VCaP (cell line): Measurements from ENCODE around the gene PALD1.

Experiments used
- H3K27ac ChIP-seq: fragments of 450-650 bp; 2 replicates; pipeline ENCODE4 v1.5.1; 2017
- TF ChIP-seq, protein P1 (sequence below): fragments of 450-650 bp; conservative IDR thresholded peaks from 2 replicates; pipeline ENCODE4 v1.5.1; 2017; ENCODE audit warnings: mild to moderate bottlenecking, moderate library complexity

PALD1 gene

DNA sequence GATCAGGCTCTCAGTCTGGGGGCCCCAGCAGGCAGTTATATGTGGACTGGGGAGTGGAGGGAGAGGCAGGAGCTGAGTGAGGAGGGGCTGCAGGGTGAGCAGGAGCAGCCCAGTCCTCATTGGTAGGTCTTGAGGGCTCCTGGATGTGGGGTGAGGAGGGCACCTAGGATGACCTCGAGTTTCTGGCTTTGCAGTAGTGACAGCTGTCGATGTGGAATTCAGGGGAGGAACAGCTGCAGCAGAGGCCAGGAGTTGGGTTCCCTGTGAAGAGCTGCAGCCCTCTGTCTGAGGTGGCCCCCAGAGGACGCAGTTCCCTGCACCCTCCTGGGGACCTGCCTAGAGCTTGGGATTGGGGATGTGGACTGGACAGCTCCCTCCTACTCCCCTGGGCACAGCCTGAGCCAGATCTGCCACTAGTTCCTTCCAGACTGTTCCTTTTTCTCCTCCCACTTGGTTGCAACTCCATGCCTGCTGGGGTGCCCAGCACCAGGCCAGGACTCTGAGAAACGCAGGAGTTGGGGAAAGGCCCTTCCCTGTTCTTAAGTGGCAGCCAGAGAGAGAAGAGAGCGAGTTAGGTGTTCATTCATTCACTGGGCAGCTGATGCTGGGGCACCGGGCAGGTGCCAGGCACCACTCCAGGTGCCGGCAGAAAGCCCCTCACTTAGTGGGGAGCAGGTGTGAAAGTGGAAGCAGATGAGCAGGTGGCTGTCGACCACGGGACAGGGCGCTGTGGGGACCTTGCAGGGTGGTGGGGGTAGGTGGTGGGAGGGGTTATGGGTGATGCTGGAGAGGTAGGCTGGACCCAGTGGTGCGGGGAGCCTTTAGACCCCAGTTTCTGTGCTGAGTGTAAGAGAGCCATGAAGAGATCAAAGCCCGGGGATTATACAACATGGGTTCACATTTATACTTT is 66.1 kb downstream of the PALD1 start:
- TF ChIP-seq, protein P1, sequence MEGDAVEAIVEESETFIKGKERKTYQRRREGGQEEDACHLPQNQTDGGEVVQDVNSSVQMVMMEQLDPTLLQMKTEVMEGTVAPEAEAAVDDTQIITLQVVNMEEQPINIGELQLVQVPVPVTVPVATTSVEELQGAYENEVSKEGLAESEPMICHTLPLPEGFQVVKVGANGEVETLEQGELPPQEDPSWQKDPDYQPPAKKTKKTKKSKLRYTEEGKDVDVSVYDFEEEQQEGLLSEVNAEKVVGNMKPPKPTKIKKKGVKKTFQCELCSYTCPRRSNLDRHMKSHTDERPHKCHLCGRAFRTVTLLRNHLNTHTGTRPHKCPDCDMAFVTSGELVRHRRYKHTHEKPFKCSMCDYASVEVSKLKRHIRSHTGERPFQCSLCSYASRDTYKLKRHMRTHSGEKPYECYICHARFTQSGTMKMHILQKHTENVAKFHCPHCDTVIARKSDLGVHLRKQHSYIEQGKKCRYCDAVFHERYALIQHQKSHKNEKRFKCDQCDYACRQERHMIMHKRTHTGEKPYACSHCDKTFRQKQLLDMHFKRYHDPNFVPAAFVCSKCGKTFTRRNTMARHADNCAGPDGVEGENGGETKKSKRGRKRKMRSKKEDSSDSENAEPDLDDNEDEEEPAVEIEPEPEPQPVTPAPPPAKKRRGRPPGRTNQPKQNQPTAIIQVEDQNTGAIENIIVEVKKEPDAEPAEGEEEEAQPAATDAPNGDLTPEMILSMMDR, result no peak
- no peak overlapping the region for H3K27ac ChIP-seq

DNA sequence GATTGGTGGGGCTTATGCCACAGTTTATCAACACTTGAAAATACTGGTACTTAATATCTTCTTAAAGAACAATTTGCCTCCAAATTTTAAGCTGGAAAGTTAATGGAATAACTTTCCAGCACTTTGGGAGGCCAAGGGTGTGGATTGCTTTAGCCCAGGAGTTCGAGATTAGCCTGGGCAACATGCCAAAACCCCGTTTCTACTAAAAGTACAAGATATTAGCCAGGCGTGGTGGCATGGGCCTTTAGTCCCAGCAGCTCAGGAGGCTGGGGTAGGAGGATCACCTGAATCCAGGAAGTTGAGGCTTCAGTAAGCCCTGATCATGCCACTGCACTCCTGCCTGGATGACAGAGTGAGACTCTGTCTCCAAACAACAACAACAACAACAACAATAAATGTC is 68.0 kb downstream of the PALD1 start:
- H3K27ac ChIP-seq, result no peak overlapping the region
- TF ChIP-seq, protein P1, result no peak

DNA sequence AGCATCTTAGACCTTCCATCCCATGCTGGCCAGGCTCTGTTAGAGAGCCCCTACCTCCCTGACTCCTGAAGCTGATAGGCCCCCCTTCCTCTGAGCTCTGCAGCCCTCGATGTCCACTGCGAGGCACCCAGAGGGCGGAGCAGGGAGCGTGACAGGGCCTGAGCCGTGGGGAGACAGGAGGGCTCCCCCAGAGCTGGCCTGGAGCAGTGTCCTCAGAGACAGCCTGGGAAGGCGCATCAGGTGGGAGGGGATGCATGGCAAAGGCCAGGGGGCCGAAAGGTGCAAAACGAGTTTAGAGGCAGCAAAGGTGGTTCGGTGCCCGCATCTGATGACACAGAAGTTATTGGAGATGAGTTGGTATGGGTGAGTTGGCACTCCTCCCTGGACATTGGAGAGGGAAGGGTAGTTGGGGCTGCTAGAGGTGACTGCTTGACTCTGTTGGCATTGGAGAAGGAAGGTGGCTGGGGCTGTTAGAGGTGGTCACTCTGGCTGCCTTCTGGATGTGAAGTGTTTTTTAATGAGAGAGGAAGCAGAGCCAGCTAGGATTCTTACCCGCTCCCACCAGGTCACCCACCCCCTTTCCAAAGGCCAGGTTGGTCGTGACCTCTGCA is 70.9 kb downstream of the PALD1 start:
- H3K27ac ChIP-seq, result no peak overlapping the region
- TF ChIP-seq, protein P1, result no peak

DNA sequence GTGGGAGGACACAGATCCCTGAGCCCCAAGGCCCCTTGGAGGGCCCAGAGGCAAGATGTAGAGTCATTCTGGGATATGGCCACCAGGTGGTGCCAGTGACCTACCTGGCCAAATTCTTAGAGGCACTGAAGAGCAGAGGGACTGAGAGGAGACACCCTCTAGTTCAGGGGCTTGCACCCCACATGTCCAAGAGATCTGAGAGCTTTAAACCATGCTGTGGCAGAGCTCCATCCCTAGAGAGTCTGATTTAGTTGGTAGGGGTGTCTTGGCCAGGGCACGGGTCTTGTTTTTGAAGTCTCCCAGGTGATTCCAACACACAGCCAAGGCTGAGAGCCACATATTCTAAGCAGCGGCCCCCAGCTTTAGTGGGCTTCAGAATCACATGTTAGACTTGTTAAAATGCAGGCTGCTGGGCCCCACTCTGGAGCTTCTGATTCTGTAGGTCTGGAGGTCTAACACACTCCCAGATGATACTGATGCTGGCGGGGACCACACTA is 71.4 kb downstream of the PALD1 start:
- TF ChIP-seq, protein P1, result peak; percentile 92
- no peak overlapping the region for H3K27ac ChIP-seq

DNA sequence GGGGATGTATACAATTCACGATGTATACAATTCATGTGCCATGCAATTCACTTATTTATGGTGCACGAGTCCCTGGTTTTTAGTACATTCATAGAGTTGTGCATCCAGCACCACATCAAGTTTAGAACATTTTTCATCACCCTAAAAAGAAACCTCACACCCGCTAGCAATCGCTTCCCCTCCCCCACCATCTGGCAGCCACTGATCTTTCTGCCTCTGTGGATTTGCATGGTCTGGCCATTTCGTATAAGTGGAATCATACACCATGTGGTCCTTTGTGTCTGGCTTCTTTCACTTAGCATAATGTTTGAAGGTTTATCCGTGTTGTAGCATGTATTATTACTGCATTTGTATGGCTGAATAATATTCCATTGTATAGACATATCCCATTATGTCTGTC is 71.9 kb downstream of the PALD1 start:
- no peak overlapping the region for H3K27ac ChIP-seq
- TF ChIP-seq, protein P1, result no peak

DNA sequence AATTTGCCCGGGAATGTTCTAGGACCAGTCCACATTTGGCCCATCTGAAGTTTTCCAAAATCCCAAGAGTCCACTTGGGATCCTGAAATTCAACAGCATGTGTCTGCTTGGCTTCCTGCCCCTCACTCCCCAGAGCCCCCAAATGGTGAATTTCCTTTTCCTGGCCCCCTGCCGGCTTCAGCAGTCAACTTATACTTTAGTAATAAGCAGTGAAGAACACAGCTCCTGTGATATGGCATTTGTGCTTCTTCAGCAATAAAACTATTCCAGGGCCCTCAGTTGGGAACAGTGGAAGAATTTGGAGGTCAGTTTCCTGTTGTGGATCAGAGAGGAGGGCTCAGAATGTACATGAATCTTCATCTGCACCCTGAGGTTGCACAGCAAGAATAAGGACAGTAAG is 72.9 kb downstream of the PALD1 start:
- H3K27ac ChIP-seq, result no peak overlapping the region
- TF ChIP-seq, protein P1, result no peak

DNA sequence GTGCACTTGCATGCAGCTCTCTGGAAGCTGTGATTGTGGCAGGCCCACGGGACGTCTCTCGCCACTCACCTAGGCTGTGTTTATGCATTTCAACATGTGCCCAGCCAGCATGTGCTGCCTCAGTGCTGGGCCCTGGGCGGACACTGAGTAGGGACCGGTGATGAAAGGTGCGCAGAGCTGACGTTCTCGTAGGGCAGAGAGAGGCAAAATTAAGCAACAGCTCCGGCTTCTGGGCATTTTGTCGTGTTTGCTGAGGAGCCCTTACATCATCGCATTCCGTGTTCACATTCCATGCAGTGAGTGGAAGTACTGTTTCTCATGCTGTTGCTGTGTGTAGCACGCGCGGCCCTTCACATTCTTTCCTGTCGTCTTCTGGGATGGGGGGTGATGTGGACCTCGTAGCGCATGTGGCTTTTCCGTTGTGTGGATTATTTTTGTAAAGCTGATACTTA is 73.4 kb downstream of the PALD1 start:
- H3K27ac ChIP-seq, result no peak overlapping the region
- TF ChIP-seq, protein P1, result no peak
